Endothelial cell of umbilical vein (primary cell): ENCODE data around the gene CLNK. TPM values are rescaled to one million over a fixed set of nuclear protein-coding genes. Genes with fewer than 3 reads are reported as not detected.

Experiments
- BruUV-seq: library from RNA; stranded (reverse); fragments of 400-500 nt; replicated peaks from 2 replicates; lab custom pipeline; 2021; lab: Mats Ljungman, UMichigan
- CTCF ChIA-PET: fragments of 300-600, 350-600 bp; sonication (Branson Sonifier 250); formaldehyde crosslinking; loops from one replicate; lab custom pipeline; 2021; ENCODE audit warnings: antibody characterized with exemption, inconsistent platforms; lab: Charles Lee
- POLR2A ChIA-PET: fragments of 300-600, 350-600 bp; sonication (Branson Sonifier 250); formaldehyde crosslinking; loops from one replicate; lab custom pipeline; 2021; ENCODE audit warnings: antibody characterized with exemption, inconsistent platforms; lab: Charles Lee
- DNase-seq: peaks from one replicate; pipeline ENCODE4 v3.0.0-alpha.2; 2011; ENCODE audit warnings: low read depth, low spot score
- FAIRE-seq: peaks from 2 replicates; lab custom pipeline; 2011; peaks lifted over from hg19 to GRCh38; lab: Jason Lieb, UNC
- H2AFZ ChIP-seq: 2 replicates; pipeline ENCODE4 v1.6.0; 2012; ENCODE audit warnings: low read depth, low read length, control low read depth, inconsistent platforms
- H3K27ac ChIP-seq: 2 replicates; pipeline ENCODE4 v1.5.1; 2011; ENCODE audit warnings: low read depth, mild to moderate bottlenecking, control low read depth, low read length, moderate library complexity; ENCODE audit not compliant: insufficient read depth
- H3K27me3 ChIP-seq, 2 experiments: 2 replicates each; pipeline versions ENCODE4 v1.6.0 to v1.6.1; 2011; ENCODE audit warnings: low read length in 2 of 2, mixed read lengths in 1 of 2; ENCODE audit not compliant: control insufficient read depth in 2 of 2, insufficient read depth in 2 of 2
- H3K36me3 ChIP-seq, 2 experiments: 2 replicates in 1 of 2; 3 replicates in 1 of 2; pipeline ENCODE4 v1.5.1; 2011; ENCODE audit warnings: low read length in 2 of 2, mild to moderate bottlenecking in 1 of 2, moderate library complexity in 1 of 2; ENCODE audit not compliant: control insufficient read depth in 2 of 2, insufficient read depth in 2 of 2; ENCODE audit errors: extremely low read depth in 1 of 2
- H3K4me1 ChIP-seq: 3 replicates; pipeline ENCODE4 v1.5.1; 2011; ENCODE audit warnings: mild to moderate bottlenecking, low read length; ENCODE audit not compliant: control insufficient read depth, insufficient read depth; ENCODE audit errors: extremely low read depth
- H3K4me2 ChIP-seq: 2 replicates; pipeline ENCODE4 v1.6.1; 2011; ENCODE audit warnings: low read length, control low read depth, mixed read lengths; ENCODE audit not compliant: insufficient read depth
- H3K4me3 ChIP-seq, 3 experiments: fragments of 200-600 bp in 1 of 3; sonication (generic), shearing (Covaris generic) in 1 of 3; replicated peaks in 1 of 3; 2 replicates each; pipeline ENCODE4 v1.5.1; 2011 to 2016; ENCODE audit warnings: control low read depth in 3 of 3, low read length in 3 of 3, mild to moderate bottlenecking in 2 of 3, inconsistent platforms in 1 of 3, low read depth in 1 of 3, moderate library complexity in 1 of 3; ENCODE audit not compliant: insufficient read depth in 1 of 3
- H3K79me2 ChIP-seq: 2 replicates; pipeline ENCODE4 v1.6.0; 2012; ENCODE audit warnings: low read length, inconsistent platforms; ENCODE audit not compliant: control insufficient read depth, insufficient read depth
- H3K9ac ChIP-seq: replicated peaks from 2 replicates; pipeline ENCODE3; 2011; ENCODE audit warnings: low read length, control low read depth; ENCODE audit not compliant: insufficient read depth; ENCODE audit errors: extremely low read depth
- H3K9me1 ChIP-seq: replicated peaks from 3 replicates; pipeline ENCODE4 v1.6.0; 2011; ENCODE audit warnings: mild to moderate bottlenecking, low read length; ENCODE audit not compliant: control insufficient read depth, insufficient read depth; ENCODE audit errors: extremely low read depth
- H3K9me3 ChIP-seq: replicated peaks from 2 replicates; pipeline ENCODE4 v1.5.1; 2012; ENCODE audit warnings: low read length, inconsistent platforms; ENCODE audit not compliant: control insufficient read depth, insufficient read depth
- H4K20me1 ChIP-seq: replicated peaks from 2 replicates; pipeline ENCODE3; 2011; ENCODE audit warnings: mild to moderate bottlenecking, low read length; ENCODE audit not compliant: control insufficient read depth, insufficient read depth; ENCODE audit errors: extremely low read depth
- EZH2 ChIP-seq: IDR thresholded peaks from 2 replicates; pipeline ENCODE4 v1.6.1; 2012; ENCODE audit warnings: borderline replicate concordance, low read depth, mild to moderate bottlenecking, moderate library complexity, low read length, inconsistent platforms; ENCODE audit not compliant: severe bottlenecking
- FOS ChIP-seq: IDR thresholded peaks from 2 replicates; pipeline ENCODE4 v1.6.1; 2011; ENCODE audit warnings: mild to moderate bottlenecking, low read length, moderate library complexity, borderline replicate concordance; ENCODE audit not compliant: insufficient read depth
- GATA2 ChIP-seq: IDR thresholded peaks from 2 replicates; pipeline ENCODE4 v1.7.0; 2011; ENCODE audit warnings: low read depth, mild to moderate bottlenecking, moderate library complexity, mixed read lengths, low read length; ENCODE audit not compliant: insufficient read length, insufficient read depth
- JUN ChIP-seq: IDR thresholded peaks from 2 replicates; pipeline ENCODE4 v1.6.1; 2011; ENCODE audit warnings: borderline replicate concordance, low read depth; ENCODE audit not compliant: insufficient read length, insufficient read depth
- MYC ChIP-seq: IDR thresholded peaks from one replicate; pipeline ENCODE4 v1.6.1; 2011; ENCODE audit warnings: mild to moderate bottlenecking, low read depth, low read length
- POLR2A ChIP-seq: IDR thresholded peaks from 2 replicates; pipeline ENCODE4 v1.6.1; 2012; ENCODE audit warnings: low read depth, mild to moderate bottlenecking, control low read depth, low read length
- POLR2AphosphoS5 ChIP-seq: IDR thresholded peaks from 2 replicates; pipeline ENCODE4 v1.6.1; 2012; ENCODE audit warnings: low read depth, mild to moderate bottlenecking, control low read depth, low read length, moderate library complexity; ENCODE audit not compliant: insufficient read depth
- dilution Hi-C: fragments of 300-500 bp; cut with MboI; formaldehyde crosslinking; loops from one replicate; pipeline ENCODE4 v1.15.0; 2019; ENCODE audit warnings: low sequenced_read_pairs; ENCODE audit not compliant: extremely low pct_ligation_motif_present
- intact Hi-C: fragments of 100-400 bp; cut with micrococcal nuclease; formaldehyde crosslinking; loops from one replicate; pipeline ENCODE4 v1.10.0; 2022
- polyA plus RNA-seq, 4 experiments: library from polyadenylated mRNA; depleted of rRNA in 3 of 4; stranded (reverse) in 3 of 4; unstranded in 1 of 4; fragments of >200 nt; gene quantifications; 2 replicates each; pipeline versions ENCODE4 v1.2.1 to v1.2.3, GENCODE V29; 2011 to 2012; ENCODE audit warnings: missing spikeins in 1 of 4
- total RNA-seq: library from RNA; stranded (reverse); gene quantifications from 2 replicates; pipeline ENCODE4 v1.2.3, GENCODE V29; 2021
- TF ChIP-seq, protein P1 (sequence below): IDR thresholded peaks from 2 replicates; pipeline ENCODE4 v1.6.1; 2011; ENCODE audit not compliant: insufficient read depth, insufficient read length
- TF ChIP-seq, protein P2 (sequence below), 2 donors: IDR thresholded peaks; 1 replicate in 1 of 2; 2 replicates in 1 of 2; pipeline ENCODE4 v1.5.1; 2011; ENCODE audit warnings: low read length in 2 of 2, mild to moderate bottlenecking in 2 of 2, moderate library complexity in 2 of 2, control low read depth in 1 of 2, inconsistent platforms in 1 of 2, low read depth in 1 of 2; ENCODE audit not compliant: insufficient read depth in 1 of 2; ENCODE audit errors: extremely low read depth in 1 of 2

The CLNK gene
- total and polyA plus RNA-seq, 2 donors (not counting 3 experiments of a cell fraction or from before 2014, with no cell fraction given) = not detected

DNA sequence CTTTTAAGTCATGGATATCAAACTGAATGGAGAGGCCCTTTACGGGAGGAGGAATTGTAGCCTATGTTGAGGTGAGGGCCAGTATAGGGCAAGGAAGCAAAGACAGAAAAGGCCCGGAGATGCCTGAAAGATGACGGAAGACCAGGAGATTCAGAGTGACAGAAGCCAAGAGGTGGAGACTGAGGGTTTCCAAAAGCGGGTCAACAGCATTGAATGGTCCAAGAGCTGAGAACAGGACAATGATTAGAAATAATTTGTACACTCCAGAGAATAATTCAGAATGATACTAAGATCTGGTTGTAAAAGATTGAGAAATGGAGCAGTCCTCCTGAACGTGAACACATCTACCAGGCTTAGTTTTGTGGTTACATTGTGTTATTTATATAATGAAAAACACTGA is 181.9 kb downstream of the CLNK start:
- DNase-seq = no peak
- intact Hi-C loops = no loop called here
- H3K79me2 ChIP-seq = no peaks in the 10 kb centered on the region
- no peaks in the 10 kb centered on the region for H3K36me3 ChIP-seq
- H2AFZ ChIP-seq = no peak overlapping the region
- peaks cover 0 to 2% of the 10 kb centered on the region in 2 experiments for H3K27me3 ChIP-seq
- no peak overlapping the region for H3K27ac ChIP-seq
- ChIA-PET POLR2A (no interaction called here), CTCF (interaction anchor here (1.1 kb wide), 1 partner anchor 42 kb away, joined by 7 read pairs; no protein-coding TSS in a partner anchor)
- H3K9me1 ChIP-seq = no peaks in the 10 kb centered on the region
- no peak overlapping the region for H3K4me3 ChIP-seq
- no peaks in the 10 kb centered on the region for H4K20me1 ChIP-seq
- dilution Hi-C loops = no loop called here
- no TSS peak for BruUV-seq
- H3K4me2 ChIP-seq = no peak overlapping the region
- no peak for FAIRE-seq
- H3K9me3 ChIP-seq = no peaks in the 10 kb centered on the region
- no peak for TF ChIP-seq FOS
- H3K9ac ChIP-seq = no peak overlapping the region
- no peaks in the 10 kb centered on the region for H3K4me1 ChIP-seq

DNA sequence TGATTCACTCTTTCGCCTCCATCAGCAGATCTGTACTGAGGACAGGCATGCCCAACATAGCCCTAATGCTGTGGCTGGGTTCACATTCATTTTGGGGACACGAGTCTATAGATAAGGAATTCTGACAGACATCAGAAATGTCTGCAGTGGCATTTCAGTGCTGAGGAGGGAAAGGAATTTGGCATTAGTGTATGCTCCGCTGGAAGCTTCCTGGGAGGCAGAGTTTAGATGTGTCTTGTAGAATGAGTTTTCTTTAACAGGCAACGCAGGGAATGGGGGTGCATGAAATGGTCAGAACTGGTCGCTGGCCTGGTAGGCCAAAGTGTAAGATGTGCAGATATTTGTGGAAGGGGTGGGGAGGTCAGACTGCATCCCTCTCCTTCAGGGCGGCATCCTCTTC is 183.8 kb downstream of the CLNK start:
- H3K4me2 ChIP-seq = no peak overlapping the region
- no peaks in the 10 kb centered on the region for H4K20me1 ChIP-seq
- no peaks in the 10 kb centered on the region for H3K9me3 ChIP-seq
- TF ChIP-seq EZH2 (no peak), FOS (no peak), POLR2AphosphoS5 (no peak), JUN (no peak), MYC (no peak), GATA2 (no peak), POLR2A (no peak)
- TF ChIP-seq, protein P1, sequence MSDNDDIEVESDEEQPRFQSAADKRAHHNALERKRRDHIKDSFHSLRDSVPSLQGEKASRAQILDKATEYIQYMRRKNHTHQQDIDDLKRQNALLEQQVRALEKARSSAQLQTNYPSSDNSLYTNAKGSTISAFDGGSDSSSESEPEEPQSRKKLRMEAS = no peak
- TF ChIP-seq, protein P2, sequence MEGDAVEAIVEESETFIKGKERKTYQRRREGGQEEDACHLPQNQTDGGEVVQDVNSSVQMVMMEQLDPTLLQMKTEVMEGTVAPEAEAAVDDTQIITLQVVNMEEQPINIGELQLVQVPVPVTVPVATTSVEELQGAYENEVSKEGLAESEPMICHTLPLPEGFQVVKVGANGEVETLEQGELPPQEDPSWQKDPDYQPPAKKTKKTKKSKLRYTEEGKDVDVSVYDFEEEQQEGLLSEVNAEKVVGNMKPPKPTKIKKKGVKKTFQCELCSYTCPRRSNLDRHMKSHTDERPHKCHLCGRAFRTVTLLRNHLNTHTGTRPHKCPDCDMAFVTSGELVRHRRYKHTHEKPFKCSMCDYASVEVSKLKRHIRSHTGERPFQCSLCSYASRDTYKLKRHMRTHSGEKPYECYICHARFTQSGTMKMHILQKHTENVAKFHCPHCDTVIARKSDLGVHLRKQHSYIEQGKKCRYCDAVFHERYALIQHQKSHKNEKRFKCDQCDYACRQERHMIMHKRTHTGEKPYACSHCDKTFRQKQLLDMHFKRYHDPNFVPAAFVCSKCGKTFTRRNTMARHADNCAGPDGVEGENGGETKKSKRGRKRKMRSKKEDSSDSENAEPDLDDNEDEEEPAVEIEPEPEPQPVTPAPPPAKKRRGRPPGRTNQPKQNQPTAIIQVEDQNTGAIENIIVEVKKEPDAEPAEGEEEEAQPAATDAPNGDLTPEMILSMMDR (IDR thresholded peaks at IDR 0.05; ENCODE audit: extremely low read depth in 1 of 2, insufficient read depth in 1 of 2, low read depth in 1 of 2, low read length in 2 of 2) = no peak
- no peaks in the 10 kb centered on the region for H3K4me1 ChIP-seq
- FAIRE-seq (no peak), DNase-seq (no peak)
- POLR2A ChIA-PET = no interaction called here
- BruUV-seq = no TSS peak
- no peaks in the 10 kb centered on the region for H3K9me1 ChIP-seq
- CTCF ChIA-PET = no interaction called here
- intact Hi-C loops (no loop called here), dilution Hi-C loops (no loop called here)
- H3K27ac ChIP-seq = no peak overlapping the region
- no peak overlapping the region for H3K4me3 ChIP-seq
- no peaks in the 10 kb centered on the region for H3K79me2 ChIP-seq
- H2AFZ ChIP-seq = no peak overlapping the region
- peaks cover 0 to 2% of the 10 kb centered on the region in 2 experiments for H3K27me3 ChIP-seq
- H3K9ac ChIP-seq = no peak overlapping the region
- no peaks in the 10 kb centered on the region for H3K36me3 ChIP-seq
